Stomach (tissue), 4 donors: ENCODE measurements around the gene PHTF2.

Experiments used
- CTCF ChIP-seq, 7 experiments: fragments of 450-650 bp in 4 of 7; fragments of 200-600 bp in 3 of 7; sonication (generic) in 3 of 7; IDR thresholded peaks; one replicate each; pipeline ENCODE4 v1.5.1; 2016 to 2019; ENCODE audit warnings: antibody characterized with exemption in 7 of 7, control low read depth in 2 of 7, mild to moderate bottlenecking in 1 of 7
- EP300 ChIP-seq: sonication (generic); formaldehyde crosslinking; IDR thresholded peaks from one replicate; pipeline ENCODE4 v1.6.1; 2017; ENCODE audit warnings: antibody characterized with exemption

- TF ChIP-seq CTCF (IDR thresholded peaks at IDR 0.05) (no peak), EP300 (no peak)
These were observed 67.8 kb downstream of the PHTF2 start for GRCh38 chr7:77866370-77866769.
